H54 (cell line): Measurements from ENCODE around the gene CABYR.

Experiments used
- DNase-seq: peaks from one replicate; pipeline ENCODE4 v3.0.0; 2011; ENCODE audit warnings: low spot score, mixed read lengths; ENCODE audit not compliant: insufficient read length
- FAIRE-seq: peaks from 3 replicates; lab custom pipeline; 2011; peaks lifted over from hg19 to GRCh38; lab: Jason Lieb, UNC
- POLR2A ChIP-seq: IDR thresholded peaks from 2 replicates; pipeline ENCODE4 v1.6.1; 2011; ENCODE audit warnings: low read depth, mild to moderate bottlenecking, low read length

Gene CABYR

DNA sequence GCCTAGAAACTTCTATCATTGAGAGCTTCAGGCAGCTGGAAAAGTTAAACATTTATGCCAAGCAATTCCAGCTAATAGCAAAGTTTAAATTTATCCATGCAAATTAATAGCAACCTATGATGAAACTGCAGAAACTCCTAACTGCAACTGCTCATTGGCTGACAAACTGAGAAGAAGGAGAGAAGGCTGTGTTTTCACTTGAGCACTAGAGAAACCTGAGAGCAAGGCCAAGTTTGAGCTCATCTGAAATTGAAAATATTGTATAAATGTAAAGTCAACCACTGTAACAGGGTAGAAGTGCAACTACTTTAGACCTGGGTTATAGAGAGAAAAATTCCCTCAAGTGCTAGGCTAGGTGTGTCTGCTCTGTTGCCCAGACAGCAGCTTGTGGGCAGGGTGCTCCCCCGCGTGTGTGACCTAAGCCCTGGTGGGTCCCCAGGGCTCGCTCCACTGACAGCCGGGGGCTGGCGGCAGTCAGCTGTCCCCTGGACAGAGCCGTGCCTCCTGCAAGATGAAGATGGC, 50.2 kb downstream of the CABYR start:
- DNase-seq, result no peak
- no peak for TF ChIP-seq POLR2A
- no peak for FAIRE-seq

DNA sequence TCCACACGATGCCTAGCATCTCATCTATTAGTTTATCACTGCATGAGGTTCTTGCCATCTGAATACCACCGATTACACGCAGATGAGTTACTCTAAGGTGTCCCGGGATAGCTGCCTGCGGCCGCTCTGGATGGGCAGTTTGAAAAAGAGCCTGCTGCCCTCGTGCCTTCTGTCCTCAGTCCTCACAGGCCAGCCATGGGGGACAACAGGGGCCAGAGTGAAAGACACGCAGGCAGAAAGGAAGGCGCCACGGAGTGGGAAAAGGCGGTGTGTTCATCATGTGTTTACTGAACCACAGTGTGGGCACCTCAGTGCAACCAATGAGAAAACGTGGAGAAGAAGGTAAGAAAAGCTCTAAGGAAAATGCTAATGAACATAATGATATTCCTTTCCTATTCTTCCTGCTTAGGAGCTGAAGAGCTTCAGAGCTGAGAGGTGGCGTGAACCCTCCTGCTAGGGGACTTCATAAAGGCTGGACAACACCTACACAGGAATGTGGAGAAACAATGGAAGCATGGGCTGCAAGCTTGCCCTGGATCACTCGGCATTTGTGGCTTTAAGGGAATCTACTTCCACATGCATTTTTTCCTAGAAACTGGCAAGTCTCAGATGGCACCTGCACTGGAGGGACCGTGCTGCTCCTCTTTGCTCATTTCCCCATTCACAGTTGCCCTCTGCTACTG, 50.9 kb downstream of the CABYR start:
- FAIRE-seq, result no peak
- TF ChIP-seq POLR2A, result no peak
- no peak for DNase-seq

DNA sequence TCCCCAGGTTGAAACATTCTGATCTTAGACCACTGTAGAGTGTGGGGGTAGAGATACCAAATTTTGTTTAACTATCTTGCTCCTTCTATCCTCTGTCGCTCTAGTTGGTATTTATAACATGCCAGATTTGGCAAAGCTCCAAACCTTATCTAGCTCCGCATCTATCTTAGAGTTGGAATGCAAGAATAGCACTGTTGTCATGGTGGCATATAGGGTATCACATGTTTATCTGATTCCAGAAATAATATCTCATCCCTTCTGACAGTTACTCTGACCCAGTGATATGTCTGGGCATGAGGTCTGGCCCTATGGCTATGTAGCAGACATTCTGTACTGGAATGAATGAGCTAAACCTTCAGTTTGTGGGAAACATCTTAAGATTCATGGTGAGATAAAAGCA, 51.7 kb downstream of the CABYR start:
- no peak for FAIRE-seq
- no peak for DNase-seq
- TF ChIP-seq POLR2A, result no peak

DNA sequence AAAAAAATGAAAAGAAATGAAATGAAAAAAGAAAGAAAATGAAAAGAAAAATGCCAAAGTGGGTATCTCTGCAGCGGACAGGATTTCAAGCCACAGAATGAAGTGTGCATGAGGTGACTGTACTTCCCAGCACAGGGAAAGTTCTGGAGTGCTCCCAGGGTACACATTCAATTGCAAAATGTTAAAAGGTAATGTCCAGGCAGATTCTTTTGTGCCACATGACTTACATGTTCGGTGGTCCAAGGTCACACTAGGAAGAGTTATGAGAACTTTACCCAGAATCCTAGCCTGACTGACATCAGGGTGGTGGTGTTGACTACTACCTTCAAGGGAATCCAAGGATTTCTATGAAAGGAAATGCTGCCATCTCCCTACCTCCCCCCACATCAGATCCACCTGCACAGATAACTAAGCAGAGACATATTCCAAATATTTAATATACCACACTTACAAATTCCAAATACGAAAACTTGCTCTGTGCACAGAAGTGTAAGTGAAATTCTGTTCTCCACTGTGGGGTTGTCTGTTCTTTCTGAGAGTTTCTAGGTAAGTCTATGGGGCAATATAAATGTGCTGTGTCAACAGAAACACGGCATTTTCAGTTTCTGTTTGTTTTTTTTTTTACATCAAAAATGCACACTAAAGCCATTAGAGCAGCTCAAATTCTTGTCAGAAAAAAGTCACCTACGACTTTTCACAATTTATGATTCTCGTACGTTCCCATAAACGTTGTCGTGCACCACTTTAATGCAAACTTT, 56.6 kb downstream of the CABYR start:
- DNase-seq, result no peak
- no peak for FAIRE-seq
- TF ChIP-seq POLR2A, result no peak

DNA sequence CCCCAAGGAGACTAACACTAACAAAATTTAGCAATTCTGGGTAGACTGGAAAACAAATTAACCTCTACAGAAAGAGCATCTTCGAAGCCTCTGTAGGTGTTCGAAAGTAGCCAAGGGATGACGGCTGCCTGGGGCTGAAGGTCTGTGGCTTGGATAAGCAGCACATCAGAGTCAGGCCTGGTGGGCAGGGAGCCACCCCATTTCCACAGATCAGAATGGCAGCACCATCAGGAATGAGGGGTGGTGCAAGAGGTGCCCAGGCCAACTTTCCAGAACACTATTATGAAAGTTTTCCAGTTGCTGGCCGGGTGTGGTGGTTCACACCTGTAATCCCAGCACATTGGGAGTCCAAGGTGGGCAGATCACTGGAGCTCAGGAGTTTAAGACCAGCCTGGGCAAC, 57.9 kb downstream of the CABYR start:
- no peak for DNase-seq
- no peak for TF ChIP-seq POLR2A
- no peak for FAIRE-seq

DNA sequence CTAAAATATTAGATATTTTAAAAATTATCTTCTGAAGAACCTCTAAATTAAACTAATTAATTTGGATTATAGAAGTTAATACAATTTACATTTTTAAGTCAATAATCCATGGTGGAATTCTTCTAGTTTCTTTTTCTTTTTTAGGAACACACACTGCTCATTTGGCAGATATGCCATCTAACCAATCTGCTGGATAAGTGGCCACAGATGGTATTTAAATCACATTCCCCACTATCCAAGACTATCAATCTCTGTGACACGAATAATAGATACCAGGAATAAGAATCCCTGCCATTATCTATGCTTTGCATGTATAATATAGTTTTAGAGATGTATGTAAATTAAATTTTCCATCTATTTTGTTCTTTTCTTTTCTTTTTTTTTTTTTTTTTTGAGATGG, 58.5 kb downstream of the CABYR start:
- TF ChIP-seq POLR2A, result no peak
- DNase-seq (no peak), FAIRE-seq (no peak)

DNA sequence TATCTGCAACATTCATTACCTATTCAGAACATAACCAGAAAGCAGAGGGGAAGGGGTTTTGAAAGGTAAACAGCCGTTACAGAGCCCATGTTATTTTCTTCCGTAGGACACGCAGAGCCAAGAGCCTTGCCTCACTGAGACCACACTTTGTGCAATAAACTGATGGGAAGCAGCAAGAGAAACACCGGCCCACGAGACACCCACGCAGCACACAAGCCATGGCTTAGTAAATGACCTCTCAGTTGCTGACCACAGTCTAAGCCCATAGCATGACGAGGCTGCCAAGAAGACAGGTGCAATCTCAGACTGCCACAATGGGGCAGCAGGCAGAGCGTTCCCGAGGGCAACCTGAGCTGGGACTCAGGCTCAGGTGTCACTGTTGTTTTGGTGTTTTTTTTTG, 59.6 kb downstream of the CABYR start:
- DNase-seq, result no peak
- no peak for TF ChIP-seq POLR2A
- FAIRE-seq, result no peak

DNA sequence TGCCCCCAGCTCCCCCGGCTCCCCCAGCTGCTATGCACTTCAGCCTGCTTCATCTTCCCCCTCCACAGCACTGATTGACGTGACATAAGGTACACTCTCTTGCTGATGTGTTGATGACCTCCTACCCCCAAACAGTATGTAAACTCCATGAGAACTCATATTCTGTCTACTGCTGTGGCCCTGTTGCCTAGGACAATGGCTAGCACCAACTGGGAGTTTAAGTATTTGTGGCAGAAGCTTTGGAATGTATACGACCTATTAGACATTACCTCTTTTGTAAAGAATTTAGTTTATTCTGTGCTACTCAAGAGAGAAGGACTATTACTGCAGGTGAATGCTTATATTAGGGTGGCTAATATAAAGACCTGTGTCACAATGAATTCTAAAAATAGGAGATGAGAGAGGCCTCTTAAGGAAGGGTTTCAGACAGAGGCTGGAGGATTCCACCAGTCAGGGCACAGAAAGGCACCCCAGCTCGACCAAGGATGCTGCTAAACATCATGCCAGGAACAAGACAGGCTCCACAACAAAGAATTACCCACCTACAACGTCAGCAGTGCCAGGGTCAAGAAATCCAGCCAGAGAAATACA, 60.6 kb downstream of the CABYR start:
- DNase-seq (no peak), FAIRE-seq (no peak)
- TF ChIP-seq POLR2A, result no peak

DNA sequence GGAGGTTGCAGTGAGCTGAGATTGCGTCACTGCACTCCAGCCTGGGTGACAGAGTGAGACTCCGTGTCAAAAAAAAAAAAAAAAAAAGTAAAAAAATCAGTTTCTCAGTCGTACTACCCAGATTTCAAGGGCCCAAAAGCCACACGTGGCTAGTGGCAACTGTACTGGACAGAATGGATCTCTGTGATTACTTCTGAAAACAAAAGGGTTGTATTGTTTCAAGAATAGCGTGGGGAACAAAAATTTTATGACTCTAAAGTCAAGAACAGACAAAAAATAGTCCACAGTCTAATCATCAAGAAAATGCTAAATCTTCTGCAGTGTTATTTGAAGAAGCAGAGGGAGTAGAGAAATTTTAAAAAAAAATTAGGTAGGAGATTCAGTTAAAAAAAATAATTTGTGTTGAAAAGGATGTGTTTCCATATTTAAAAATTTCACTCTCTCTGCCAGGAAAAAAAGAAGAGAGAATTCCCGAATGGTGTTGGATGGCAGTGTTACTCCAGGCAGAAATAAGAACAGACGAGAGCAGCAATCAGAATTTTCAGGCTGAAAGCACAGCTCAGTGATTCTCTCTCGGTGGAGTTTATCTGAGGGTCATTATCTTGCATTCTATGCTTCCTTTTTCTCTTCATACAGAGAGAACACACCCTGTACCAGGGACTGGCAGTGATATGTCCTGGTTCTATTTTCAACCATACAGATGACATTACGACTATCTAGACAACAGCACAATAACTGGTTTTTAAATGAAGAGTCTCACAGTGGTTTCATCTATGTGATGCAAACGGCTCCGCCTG, 61.8 kb downstream of the CABYR start:
- no peak for DNase-seq
- no peak for FAIRE-seq
- no peak for TF ChIP-seq POLR2A

DNA sequence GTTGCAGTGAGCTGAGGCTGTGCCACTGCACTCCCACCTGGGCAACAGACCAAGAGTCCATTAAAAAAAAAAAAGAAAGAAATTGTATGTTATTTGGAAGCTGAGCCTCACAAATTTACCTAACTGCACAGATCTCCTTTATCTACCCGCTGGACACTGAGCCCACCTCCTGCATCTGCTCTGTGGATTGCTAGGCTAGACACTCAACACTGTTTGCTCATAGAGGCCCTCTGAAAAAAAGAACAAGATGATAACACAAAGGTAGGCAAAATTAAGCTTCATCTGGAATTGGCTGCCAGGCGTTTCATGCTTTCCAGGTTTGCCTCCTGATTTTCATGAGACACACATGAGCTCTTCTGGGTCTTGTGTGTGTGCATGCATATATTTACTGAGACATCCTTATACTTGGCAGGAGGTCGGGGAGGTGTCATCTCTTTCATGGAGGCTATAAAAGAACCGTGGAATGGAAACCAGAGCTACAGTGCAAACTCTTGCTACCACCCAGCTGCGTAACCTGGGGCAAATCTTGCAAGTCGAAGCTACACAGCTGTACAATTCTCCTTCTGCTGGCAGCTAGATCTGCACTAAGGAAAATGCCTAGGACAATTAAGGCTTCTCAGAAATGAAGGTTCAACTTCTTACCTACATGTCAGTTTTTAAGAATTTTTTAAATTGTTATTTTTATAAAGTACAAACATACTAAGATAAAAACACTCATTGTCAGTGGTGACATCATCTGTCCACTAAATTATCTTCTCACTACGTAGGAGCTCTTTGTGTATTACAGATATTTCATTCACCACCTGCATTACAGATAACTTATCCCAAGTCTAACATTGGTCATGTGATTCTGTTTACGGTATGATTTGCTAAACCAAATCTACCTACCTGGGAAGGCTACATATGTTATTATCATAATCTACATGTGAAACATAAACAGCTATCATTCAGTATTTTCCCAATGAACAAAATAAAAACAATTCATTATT, 63.1 kb downstream of the CABYR start:
- FAIRE-seq (no peak), DNase-seq (no peak)
- TF ChIP-seq POLR2A, result no peak

DNA sequence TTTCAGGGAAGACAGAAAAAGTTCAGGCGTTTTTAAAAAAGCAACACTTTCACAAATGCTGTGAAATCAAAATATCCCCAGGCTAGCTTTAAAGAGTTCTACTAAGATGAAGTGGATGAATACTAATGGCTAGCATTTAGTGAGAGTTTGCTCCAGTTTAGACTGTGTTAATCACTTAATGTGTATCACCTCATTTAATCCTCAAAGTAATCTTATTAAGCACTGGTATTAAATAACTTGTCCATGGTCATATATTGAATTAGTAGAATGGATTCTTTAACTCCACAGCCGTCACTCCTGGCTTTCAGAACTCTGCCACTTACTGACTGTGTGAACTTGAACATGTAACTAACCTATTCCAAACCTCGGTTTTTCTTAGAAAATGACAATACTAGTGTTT, 66.0 kb downstream of the CABYR start:
- DNase-seq, result no peak
- FAIRE-seq, result no peak
- TF ChIP-seq POLR2A, result no peak

DNA sequence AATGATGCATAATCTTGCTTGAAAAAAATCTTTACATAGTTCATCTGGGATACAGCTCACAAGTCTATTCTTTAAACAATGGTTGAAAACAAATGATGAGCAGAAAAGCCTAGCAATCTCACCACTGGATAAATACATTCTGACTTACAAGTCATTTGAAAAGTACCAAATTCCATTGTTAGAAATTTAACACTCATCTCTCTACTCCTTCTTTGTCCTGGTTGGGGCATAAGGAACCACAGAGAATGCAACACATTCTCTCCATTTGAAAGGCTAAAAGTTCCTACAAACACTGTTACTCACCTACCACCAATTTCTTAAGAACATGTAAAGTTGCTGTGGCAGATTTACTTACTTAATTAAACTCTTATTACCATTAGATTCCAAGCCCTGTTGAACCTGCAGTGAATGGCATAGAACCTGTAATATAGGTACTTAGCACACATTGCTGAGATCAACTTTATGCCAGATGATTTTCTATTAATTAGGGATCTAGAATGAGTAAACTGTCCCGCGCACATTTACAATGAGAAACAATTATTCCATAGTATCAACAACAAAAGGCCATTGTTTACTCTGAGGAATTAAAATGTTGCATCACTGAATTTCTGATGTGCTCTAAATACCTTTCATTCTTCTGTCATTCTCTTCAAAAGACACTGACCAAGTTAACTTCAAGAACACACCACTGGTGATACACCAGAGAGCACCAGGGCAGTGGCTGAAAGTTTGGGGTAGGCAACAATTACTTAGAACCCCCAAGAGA, 69.6 kb downstream of the CABYR start:
- no peak for FAIRE-seq
- no peak for DNase-seq
- no peak for TF ChIP-seq POLR2A
